ENCODE data around the gene MTG2.

GRCh38 chr20:62139636-62140035, 43.2 kb upstream of the MTG2 start:
- TF ChIP-seq CTCF (IDR thresholded peaks at IDR 0.05) (no peak), EP300 (IDR thresholded peaks at IDR 0.05) (no peak), POLR2A (IDR thresholded peaks at IDR 0.05) (no peak), POLR2AphosphoS5 (IDR thresholded peaks at IDR 0.05) (no peak)
